HG03196 (cell line): ENCODE measurements around the gene GALT.

ENCODE experiments used
- ATAC-seq: cut with Tn5 transposase; IDR thresholded peaks from one replicate; pipeline ENCODE4 v1.9.1; 2021; ENCODE audit not compliant: unreplicated experiment

Gene GALT

DNA sequence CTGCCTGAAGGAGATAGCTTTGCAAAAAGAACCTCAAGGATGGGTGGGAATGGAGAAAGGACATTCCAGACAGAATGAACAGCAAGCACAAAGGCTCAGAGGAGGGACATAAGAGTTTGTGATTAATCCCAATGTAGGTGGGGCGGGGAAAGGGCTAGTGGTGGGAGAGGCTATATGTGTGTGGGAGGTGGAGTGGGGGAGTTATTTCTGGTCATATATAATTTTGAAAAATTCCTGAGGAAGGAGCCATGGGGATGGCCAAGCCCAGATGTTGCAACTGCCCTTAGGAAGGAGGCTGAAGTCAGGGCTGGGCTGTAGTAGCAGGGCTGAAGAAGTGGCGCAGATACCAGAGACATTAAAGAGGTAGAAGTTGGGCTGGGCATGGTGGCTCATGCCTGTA lies 29.4 kb downstream of the GALT start:
- no peak for ATAC-seq

DNA sequence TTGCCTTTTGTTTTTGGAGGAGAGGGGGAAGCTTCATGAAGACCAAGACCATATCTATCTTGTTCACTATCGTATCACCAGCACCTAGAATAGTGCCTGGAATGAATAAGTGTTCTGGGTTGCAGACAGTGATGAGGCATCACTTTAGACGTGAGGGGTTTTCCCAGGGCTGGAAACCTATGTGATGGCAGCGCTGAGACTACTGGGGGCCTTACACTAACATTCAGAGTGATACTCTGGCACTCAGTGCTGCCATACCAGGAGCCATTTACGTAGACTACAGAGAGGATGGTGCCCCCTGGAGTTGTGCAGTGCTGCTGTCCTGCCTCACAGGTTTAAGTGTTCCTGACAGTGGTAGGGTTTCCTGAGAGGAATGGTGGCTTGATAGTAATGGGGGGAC lies 37.7 kb downstream of the GALT start:
- ATAC-seq: no peak

DNA sequence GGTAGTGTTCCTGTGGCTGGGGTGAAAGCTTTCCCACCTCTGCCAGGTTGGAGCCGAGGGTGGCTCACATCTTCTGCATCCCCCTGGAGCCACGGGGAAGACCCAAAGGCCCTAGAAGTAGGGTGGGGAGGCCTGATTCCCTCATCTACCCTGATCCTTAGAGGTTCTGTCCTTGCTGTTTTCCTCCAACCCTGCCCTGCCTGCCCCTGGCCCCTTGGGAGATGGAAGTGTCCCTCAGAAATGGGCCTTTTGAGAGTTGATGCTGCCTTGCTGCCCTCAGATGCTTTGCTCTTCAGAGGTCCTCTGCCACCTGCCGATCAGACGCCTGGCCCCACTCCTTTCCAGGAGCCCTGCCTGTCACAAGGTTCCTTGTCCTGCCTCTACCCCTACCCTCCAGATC lies 38.3 kb downstream of the GALT start:
- no peak for ATAC-seq

DNA sequence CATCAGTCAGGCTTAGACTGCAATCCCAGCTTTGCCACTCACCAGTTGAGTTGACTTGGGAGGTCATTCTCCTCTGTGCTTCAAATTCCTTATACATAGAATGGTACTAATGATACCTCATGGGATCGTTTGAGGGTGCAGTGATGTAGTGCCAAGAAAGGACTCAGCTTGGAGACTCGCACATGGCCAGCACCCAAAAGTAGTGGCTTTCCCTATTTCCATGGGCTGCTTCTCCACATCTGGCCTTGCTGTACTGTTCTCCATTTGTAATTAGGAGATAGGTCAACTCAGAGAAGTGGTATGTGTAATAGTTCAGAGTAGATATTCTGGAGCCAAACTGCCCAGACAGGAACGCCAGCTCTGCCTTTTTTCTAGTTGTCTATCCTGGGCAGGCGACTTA lies 39.1 kb downstream of the GALT start:
- ATAC-seq: no peak

DNA sequence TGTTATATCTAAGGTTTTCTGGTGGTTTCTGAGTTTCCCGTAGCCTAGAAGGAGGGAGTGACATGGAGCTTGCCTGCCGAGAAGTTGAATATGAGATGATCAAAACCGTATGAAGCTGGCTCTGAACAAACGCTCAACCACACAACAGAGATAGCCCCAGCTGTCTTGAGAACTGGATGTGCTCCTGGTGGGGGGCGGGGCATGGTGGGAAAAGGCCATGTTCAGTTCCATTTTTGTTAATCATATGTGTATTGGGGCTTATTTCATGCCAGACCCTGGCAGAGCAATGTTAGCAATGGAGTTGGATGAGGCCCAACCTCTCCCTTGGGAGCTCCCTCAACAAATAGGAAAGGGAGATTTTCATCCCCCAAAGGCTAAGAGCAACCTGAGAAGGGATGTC lies 39.8 kb downstream of the GALT start:
- ATAC-seq: no peak

DNA sequence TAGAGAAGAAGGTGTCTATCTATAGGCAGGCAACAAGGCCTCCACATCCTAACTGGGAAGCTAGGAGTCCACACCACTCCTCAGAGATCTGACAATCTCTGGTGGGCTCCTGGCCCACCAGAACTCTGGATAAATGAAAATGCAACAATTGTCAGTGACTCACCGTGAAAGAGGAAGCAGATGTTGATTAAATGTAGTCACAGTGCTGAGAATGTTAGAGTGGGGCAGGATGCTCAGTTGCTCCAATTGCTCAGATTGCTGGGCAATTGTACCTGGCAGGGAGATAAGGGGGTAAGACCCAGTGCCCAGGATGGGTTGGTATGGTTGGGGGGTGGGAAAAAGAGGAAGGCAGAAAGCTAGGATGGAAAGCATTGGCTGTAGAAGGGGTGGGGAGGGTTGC lies 40.3 kb downstream of the GALT start:
- no peak for ATAC-seq

DNA sequence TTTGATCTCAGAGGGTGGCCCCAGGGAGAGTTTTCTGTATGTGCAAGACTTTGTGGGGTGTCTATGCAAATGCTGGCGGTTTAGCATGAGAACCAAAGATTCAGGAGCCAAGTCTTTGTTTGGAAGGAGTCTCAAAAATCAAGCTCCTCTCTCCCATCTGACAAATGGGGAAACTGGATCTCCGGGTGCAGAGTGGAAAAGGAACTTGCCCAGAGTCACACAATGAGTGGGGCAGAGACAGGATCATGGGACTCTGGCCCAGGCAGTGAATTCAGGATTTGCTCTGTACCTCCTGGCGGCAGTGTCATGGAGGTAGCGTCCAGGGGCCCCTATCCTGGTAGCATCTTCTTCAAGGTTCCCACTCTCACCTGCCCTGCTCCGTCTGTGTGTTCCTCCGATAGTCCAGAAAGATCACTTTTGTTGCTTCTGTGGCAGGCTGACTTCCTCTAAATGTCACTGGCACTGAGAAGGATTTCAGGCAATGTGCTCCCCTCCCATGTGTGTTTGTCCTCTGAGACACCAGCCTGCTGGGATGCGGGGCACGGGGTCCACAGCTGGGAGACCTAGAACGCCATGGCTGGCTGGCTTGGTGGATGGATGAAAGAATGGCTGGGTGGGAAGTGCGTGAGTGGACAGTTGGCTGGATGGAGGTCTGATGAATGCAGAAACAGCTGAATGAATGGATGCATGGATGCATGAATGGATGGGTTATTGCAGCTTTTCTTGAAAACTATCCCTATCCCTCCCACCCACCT lies 41.0 kb downstream of the GALT start:
- ATAC-seq: no peak

DNA sequence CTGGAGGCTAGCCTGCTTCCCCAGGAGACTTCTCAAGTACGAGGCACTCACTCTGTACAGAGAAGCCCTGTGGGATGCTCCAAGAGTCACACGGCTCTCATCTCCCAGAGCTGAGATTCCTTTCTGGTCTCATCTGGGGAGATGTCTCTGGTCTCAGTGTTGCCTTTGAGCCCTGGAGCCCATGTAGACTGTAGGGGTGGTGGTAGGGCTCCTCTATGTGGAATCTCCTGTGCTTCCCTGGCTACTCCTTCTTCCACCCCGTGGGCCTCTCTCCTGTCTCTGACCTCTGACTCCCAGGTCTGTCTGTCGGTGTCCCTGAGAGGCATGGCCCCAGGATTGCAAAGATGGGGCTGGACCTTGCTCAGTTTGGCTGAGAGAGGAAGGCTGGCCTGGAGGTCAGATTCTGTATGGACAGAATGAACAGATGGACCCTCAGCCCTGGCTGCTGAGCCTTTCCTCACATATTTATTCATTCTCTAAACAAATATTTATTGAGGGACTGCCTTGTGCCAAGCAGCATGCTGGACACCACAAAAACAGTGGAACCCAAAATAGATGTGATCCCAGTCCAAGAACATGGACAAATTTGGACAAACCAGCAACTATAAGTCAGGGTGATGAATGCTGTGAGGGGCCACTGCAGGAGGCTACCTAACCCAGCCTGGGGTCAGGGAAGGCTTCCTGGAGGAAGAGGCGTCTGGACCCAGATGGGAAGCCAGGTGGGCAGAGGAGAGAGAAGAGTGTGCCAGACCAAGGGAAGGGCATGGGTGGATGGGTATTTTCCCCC lies 42.0 kb downstream of the GALT start:
- no peak for ATAC-seq

DNA sequence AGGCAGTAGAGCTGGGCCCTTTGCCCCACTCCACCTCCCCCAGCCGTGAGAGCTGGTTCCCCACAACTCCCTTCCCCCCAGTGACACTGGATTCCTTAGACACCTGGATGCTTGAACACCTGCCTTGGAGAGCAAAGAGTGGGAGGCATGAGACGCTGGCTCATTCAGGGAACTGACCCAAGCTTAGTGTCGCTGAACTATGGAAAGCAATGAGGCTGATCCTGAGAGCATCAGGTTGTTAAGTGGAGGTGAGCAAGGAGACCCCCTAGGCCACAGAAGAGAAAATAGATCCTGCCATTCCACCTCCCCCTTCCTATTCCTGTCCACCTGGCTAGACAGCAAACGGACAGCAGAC lies 42.6 kb downstream of the GALT start:
- no peak for ATAC-seq

DNA sequence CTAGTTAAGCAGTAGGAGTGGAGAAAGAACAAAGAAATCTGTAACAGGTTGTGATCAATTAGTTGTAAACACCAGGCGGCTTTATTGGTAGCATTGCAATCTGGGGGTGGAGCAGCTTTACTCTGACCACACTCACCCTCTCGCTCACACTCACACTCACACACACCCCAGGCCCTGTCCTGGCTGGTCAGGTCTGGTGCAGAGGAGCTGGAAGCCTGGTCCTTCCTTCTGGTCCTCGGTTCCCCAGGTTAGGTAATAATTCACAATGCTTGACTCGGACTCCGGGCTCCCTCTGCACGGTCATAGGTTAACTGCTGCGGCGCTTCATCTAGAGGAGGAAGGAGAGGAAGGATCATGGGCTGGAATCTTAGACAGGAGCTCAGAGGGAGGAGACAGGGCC lies 43.0 kb downstream of the GALT start:
- ATAC-seq: no peak

DNA sequence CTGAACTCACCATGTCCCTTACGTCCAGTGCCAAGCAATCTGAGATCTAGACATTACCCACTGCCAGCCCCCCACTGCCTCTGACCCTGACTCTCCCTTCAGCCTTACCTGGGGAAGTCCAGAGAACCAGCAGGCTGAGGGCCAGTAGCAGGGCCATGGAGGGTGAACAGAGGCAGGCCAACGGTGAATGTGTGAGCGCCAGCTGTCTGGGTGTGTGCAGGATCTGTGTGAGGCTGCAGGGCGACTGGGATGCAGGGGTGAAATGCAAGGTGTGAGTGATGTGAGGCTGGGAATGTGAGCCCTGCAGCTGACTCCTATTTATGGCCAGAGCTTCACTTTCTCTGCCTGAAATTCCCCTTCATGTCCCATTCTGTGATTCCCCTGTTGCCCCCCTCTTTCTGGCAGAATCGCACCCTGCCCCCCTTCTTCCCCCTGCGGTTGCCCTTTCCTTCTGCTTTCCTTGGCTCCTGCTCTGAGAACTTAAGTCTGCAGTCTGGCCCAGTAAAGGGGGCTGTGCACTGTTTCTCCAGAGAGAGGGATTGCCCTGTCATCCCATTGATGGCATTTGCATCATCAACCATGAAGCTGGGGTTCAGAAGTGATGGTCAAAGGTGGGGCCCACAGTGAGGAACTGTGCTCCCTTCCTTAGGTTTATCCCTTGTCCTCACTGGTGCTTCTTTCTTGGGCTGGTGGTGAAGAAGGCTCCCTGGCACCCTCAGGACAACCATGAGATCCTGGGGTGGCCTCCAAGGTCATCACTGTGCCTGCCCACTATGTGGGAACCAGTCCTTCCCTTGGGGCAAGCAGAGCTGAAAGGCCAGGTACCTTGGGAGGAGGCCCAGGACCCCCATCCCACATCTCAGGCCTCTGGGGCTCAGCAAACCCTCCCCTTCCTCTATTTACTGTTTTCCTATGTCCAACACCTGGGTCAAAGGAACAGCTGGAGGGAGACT lies 44.8 kb downstream of the GALT start, which contains the start of gene CCL19:
TSS of gene CCL19 (minus strand) at position 294 of the 953 bp plus-strand sequence. CDS start at position 157, 137 bp downstream.
- ATAC-seq: no peak

DNA sequence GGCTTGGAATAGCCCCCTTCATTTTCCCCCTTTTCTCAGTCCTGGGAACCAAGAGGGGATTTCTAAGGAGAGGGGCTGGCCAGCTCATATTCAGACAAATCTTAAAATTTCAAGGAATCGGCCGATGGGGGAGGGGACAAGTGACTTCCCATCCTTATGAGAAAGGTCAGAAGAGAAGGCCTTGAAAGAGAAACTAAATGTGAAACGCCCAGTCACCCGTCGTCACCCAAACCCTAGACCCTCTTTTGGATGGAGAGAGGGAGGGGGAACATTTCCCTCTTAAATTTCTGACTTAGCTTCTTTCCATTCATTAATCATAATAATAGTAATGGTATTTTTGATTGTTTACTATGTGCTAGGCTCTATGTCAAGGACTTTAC lies 45.5 kb downstream of the GALT start:
- no peak for ATAC-seq

DNA sequence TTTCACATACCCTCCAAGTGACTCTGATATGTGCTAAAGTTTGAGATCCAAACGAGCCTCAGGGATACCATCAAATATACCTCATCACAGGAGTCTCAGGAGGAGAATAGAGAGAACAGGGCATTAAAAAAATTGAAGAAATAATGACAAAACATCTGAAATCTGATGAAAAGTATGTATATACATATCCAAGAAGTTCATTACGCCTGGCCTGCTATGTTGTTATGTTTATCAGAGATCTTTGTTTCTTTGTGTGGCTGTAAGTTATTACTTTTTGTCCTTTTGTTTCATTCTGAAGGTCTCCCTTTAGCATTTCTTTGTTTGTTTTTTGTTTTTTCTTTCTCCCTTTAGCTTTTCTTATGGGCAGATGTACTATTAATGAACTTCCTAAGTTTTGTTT lies 47.1 kb downstream of the GALT start:
- no peak for ATAC-seq

DNA sequence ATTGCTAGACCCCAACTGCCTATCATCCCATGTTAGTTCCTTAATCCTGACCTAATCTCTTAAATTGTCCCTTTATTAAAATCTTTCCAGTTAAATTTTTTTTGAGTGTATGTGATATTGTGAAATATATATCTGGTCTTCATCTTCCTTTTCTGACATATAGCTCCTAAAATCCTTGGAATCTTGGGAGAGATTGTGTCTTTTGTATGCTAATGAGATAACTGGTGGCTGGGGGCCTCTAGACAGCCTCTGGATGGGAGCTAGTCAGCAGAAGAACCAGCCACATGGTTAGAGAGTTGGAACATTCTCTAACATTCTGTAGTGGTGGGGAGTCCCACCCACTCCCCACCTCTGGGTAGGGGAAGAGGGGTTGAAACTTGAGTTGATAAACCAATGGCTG lies 48.3 kb downstream of the GALT start:
- ATAC-seq: no peak
